K562 (cell line): ENCODE measurements around the gene TTC39B.

Experiments used
- CTCF ChIP-seq, 3 experiments: IDR thresholded peaks in 2 of 3; conservative IDR thresholded peaks in 1 of 3; 2 replicates each; pipeline ENCODE4 v1.5.1; 2011 to 2012; ENCODE audit warnings: low read length in 3 of 3, mild to moderate bottlenecking in 3 of 3, control low read depth in 2 of 3, improper control_type of control experiment in 1 of 3, inconsistent platforms in 1 of 3, low read depth in 1 of 3, mixed read lengths in 1 of 3, moderate library complexity in 1 of 3; ENCODE audit not compliant: insufficient read depth in 2 of 3
- E2F4 ChIP-seq: sonication (generic); formaldehyde crosslinking; IDR thresholded peaks from 2 replicates; pipeline ENCODE4 v1.8.0; 2022; ENCODE audit warnings: mild to moderate bottlenecking, low read depth, missing genetic modification reagents
- PBX2 ChIP-seq, 2 experiments: IDR thresholded peaks in 1 of 2; conservative IDR thresholded peaks in 1 of 2; 2 replicates each; pipeline ENCODE4 v1.6.1; 2016; ENCODE audit warnings: low read depth in 2 of 2, mild to moderate bottlenecking in 1 of 2, missing compliant biosample characterization in 1 of 2, missing genetic modification characterization in 1 of 2, moderate library complexity in 1 of 2
- POLR2H ChIP-seq: IDR thresholded peaks from 2 replicates; pipeline ENCODE4 v1.6.1; 2016; ENCODE audit warnings: missing genetic modification characterization, low read depth, mild to moderate bottlenecking, control low read depth, missing compliant biosample characterization, moderate library complexity

GRCh38 chr9:15346837-15347236, 39.8 kb upstream of the TTC39B start:
- no peak for TF ChIP-seq PBX2 (CRISPR knock-in tag; IDR thresholded peaks at IDR 0.05; ENCODE audit: low read depth)
- TF ChIP-seq PBX2 (tag; conservative IDR thresholded peaks at IDR 0.05; ENCODE audit: low read depth), result no peak
- no peak for TF ChIP-seq CTCF (IDR thresholded peaks at IDR 0.05 in 2 of 3, conservative IDR thresholded peaks at IDR 0.05 in 1 of 3; ENCODE audit: insufficient read depth in 2 of 3, low read depth in 1 of 3, low read length in 3 of 3)
- TF ChIP-seq E2F4 (CRISPR knock-in tag), result no peak
- no peak for TF ChIP-seq POLR2H (tag)
